ENCODE data around the gene GRAMD1C.

DNA sequence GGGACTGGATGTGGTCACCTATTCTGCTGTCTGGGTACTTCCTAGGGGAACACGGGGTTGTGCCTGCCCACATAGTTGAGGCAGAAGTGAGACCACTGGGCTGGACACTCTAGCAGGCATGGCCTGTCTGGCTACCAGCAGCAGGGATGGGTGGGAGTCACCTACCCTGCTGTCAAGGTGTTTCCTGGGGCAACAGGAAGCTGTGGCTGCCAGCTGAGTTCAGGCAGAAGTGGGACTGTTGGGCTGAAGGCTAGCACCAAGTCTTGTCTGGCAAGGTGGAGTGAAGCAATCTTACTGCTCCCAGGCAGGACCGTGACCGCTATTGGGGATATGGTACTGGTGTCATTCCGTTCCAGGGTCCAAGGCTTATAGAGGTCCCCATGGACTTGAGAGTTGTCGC lies 89.0 kb downstream of the GRAMD1C start:
- TF ChIP-seq EZH2 (IDR thresholded peaks at IDR 0.05; ENCODE audit: insufficient read depth, poor library complexity, severe bottlenecking): no peak
- no peak for TF ChIP-seq EZH2phosphoT487 (IDR thresholded peaks at IDR 0.05; ENCODE audit: insufficient read depth, low read depth)

All from GM23248 (cell line).